Measurements from ENCODE around the gene TMEM114. TPM values are rescaled to one million over a fixed set of nuclear protein-coding genes. Genes with fewer than 3 reads are reported as not detected.

The TMEM114 gene
- polyA plus RNA-seq, 2 of the 4 experiments (the other 2 are of a cell fraction): not detected

DNA sequence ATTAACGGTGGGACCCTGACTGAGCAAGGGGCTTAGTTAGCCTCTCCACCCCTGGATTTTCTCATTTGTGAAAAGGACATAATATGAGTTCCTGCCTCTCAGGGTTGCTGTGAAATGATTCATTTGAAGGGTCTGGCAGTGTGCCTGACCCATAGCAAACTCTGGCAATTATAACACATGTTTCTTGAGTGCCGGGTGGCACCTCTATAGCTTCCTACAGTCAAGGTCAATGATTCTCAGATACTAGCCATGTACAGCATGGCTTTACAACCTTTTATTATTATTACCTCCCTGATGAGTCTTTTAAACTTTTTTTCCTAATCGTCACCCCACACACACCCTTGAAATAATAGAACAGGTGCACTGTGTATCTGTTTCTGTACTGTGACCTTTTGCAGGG is 42.1 kb downstream of the TMEM114 start:
- WGBS (ENCODE audit: missing lambda C conversion rate): 33% methylated on average over 3 of the region's 3 CpGs
- FAIRE-seq: no peak
- H3K9me3 ChIP-seq: no peaks in the 10 kb centered on the region
- H3K4me2 ChIP-seq: no peak overlapping the region
- no peak overlapping the region for H3K27ac ChIP-seq
- no peak for DNase-seq (ENCODE audit: low read depth in 1 of 2, low spot score in 1 of 2)
- no peak for TF ChIP-seq RFX5 (IDR thresholded peaks at IDR 0.05)
- TF ChIP-seq CHD2 (IDR thresholded peaks at IDR 0.05; ENCODE audit: low read length, partially characterized antibody): no peak
- TF ChIP-seq, protein P1, sequence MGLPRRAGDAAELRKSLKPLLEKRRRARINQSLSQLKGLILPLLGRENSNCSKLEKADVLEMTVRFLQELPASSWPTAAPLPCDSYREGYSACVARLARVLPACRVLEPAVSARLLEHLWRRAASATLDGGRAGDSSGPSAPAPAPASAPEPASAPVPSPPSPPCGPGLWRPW (IDR thresholded peaks at IDR 0.05): no peak
- TF ChIP-seq ZSCAN20 (CRISPR knock-in tag; IDR thresholded peaks at IDR 0.05): no peak
- no peak for TF ChIP-seq MYC (IDR thresholded peaks at IDR 0.05; ENCODE audit: borderline replicate concordance, low read length)
- TF ChIP-seq KDM1A (IDR thresholded peaks at IDR 0.05; ENCODE audit: low read depth): no peak
- no peak for TF ChIP-seq PHF8 (IDR thresholded peaks at IDR 0.05; ENCODE audit: borderline replicate concordance, low read depth)
- no peak for TF ChIP-seq ZFP36 (IDR thresholded peaks at IDR 0.05; ENCODE audit: borderline replicate concordance, partially characterized antibody)
- no peak overlapping the region for H3K4me3 ChIP-seq
- H3K4me1 ChIP-seq: no peaks in the 10 kb centered on the region
- CTCF ChIA-PET: no interaction called here
- POLR2A ChIA-PET: no interaction called here
- no peak for ATAC-seq

DNA sequence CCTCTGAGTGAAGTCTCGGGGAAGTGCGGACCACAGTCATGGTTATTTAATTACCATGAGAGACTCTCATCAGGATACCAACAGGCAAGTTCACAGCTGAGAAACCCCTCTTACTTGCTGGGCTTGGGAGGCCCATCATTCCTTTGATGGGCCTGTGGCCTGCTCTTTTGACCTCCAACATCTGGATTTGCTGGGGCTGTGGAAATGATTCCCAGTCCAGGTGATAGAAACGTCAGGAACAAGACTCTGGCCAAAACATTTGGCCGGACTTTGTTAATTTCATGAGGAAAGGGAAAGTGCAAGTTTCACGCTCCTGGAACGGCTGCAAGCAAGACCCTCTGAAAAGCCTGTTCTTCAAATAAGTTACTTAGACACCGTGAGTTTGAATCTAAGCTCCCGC is 42.5 kb downstream of the TMEM114 start:
- no peak for DNase-seq (ENCODE audit: low read depth in 1 of 2, low spot score in 1 of 2)
- POLR2A ChIA-PET: no interaction called here
- WGBS (ENCODE audit: missing lambda C conversion rate): 47% methylated on average over 8 of the region's 8 CpGs
- H3K9me3 ChIP-seq: no peaks in the 10 kb centered on the region
- H3K27ac ChIP-seq: no peak overlapping the region
- H3K4me3 ChIP-seq: no peak overlapping the region
- TF ChIP-seq GATA3 (IDR thresholded peaks at IDR 0.05; ENCODE audit: borderline replicate concordance) (no peak), ZC3H11A (IDR thresholded peaks at IDR 0.05) (no peak), RFX5 (IDR thresholded peaks at IDR 0.05) (no peak), HOXB5 (CRISPR knock-in tag; IDR thresholded peaks at IDR 0.05) (no peak), TP53 (CRISPR knock-in tag; IDR thresholded peaks at IDR 0.05) (no peak), ZFP36 (IDR thresholded peaks at IDR 0.05; ENCODE audit: borderline replicate concordance, partially characterized antibody) (no peak), NFE2L2 (conservative IDR thresholded peaks at IDR 0.05; ENCODE audit: low read length) (no peak), SMC3 (IDR thresholded peaks at IDR 0.05) (no peak)
- TF ChIP-seq, protein P2, sequence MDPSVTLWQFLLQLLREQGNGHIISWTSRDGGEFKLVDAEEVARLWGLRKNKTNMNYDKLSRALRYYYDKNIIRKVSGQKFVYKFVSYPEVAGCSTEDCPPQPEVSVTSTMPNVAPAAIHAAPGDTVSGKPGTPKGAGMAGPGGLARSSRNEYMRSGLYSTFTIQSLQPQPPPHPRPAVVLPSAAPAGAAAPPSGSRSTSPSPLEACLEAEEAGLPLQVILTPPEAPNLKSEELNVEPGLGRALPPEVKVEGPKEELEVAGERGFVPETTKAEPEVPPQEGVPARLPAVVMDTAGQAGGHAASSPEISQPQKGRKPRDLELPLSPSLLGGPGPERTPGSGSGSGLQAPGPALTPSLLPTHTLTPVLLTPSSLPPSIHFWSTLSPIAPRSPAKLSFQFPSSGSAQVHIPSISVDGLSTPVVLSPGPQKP (IDR thresholded peaks at IDR 0.05; ENCODE audit: low read depth, low read length): no peak
- TF ChIP-seq, protein P3, sequence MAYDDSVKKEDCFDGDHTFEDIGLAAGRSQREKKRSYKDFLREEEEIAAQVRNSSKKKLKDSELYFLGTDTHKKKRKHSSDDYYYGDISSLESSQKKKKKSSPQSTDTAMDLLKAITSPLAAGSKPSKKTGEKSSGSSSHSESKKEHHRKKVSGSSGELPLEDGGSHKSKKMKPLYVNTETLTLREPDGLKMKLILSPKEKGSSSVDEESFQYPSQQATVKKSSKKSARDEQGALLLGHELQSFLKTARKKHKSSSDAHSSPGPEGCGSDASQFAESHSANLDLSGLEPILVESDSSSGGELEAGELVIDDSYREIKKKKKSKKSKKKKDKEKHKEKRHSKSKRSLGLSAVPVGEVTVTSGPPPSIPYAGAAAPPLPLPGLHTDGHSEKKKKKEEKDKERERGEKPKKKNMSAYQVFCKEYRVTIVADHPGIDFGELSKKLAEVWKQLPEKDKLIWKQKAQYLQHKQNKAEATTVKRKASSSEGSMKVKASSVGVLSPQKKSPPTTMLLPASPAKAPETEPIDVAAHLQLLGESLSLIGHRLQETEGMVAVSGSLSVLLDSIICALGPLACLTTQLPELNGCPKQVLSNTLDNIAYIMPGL (CRISPR knock-in tag; IDR thresholded peaks at IDR 0.05; ENCODE audit: borderline replicate concordance): no peak
- TF ChIP-seq, protein P1 (IDR thresholded peaks at IDR 0.05): no peak
- TF ChIP-seq, protein P4, sequence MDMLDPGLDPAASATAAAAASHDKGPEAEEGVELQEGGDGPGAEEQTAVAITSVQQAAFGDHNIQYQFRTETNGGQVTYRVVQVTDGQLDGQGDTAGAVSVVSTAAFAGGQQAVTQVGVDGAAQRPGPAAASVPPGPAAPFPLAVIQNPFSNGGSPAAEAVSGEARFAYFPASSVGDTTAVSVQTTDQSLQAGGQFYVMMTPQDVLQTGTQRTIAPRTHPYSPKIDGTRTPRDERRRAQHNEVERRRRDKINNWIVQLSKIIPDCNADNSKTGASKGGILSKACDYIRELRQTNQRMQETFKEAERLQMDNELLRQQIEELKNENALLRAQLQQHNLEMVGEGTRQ (IDR thresholded peaks at IDR 0.05): no peak
- no peak for ATAC-seq
- FAIRE-seq: no peak
- CTCF ChIA-PET: interaction anchor here (0.6 kb wide), 1 partner anchor 113 kb away, joined by 7 read pairs; no protein-coding TSS in a partner anchor
- no peak overlapping the region for H3K4me2 ChIP-seq
- H3K4me1 ChIP-seq: no peaks in the 10 kb centered on the region

DNA sequence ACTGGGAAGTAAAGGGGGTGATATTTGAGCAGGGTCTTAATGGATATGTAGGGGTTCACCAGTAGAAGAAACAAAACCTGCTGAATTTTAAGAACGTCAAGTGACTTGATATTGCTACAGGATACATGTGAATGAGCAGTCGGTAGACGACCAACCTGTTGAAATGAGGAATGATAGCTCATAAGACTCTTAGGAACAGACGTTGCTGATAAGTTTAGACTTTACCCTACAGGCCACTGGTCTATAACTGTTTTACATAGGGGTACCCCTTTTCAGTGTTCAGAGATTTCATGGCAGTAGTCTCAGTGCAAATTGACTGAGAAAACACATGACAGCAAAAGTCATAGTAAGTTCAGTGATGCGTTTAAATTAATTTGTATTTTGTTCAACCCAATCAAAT is 45.9 kb downstream of the TMEM114 start:
- Histone ChIP-seq H3K9me3 (no peaks in the 10 kb centered on the region), H3K27ac (no peak overlapping the region), H3K4me3 (no peak overlapping the region), H3K4me2 (no peak overlapping the region), H3K4me1 (no peaks in the 10 kb centered on the region)
- ATAC-seq (no peak), FAIRE-seq (no peak), DNase-seq (ENCODE audit: low read depth in 1 of 2, low spot score in 1 of 2) (no peak)
- ChIA-PET POLR2A (no interaction called here), CTCF (interaction anchor here (1.1 kb wide), 1 partner anchor 715 kb away, joined by 3 read pairs; no protein-coding TSS in a partner anchor)
- 37% methylated on average over 5 of the region's 5 CpGs for WGBS (ENCODE audit: missing lambda C conversion rate)
- TF ChIP-seq, protein P5, sequence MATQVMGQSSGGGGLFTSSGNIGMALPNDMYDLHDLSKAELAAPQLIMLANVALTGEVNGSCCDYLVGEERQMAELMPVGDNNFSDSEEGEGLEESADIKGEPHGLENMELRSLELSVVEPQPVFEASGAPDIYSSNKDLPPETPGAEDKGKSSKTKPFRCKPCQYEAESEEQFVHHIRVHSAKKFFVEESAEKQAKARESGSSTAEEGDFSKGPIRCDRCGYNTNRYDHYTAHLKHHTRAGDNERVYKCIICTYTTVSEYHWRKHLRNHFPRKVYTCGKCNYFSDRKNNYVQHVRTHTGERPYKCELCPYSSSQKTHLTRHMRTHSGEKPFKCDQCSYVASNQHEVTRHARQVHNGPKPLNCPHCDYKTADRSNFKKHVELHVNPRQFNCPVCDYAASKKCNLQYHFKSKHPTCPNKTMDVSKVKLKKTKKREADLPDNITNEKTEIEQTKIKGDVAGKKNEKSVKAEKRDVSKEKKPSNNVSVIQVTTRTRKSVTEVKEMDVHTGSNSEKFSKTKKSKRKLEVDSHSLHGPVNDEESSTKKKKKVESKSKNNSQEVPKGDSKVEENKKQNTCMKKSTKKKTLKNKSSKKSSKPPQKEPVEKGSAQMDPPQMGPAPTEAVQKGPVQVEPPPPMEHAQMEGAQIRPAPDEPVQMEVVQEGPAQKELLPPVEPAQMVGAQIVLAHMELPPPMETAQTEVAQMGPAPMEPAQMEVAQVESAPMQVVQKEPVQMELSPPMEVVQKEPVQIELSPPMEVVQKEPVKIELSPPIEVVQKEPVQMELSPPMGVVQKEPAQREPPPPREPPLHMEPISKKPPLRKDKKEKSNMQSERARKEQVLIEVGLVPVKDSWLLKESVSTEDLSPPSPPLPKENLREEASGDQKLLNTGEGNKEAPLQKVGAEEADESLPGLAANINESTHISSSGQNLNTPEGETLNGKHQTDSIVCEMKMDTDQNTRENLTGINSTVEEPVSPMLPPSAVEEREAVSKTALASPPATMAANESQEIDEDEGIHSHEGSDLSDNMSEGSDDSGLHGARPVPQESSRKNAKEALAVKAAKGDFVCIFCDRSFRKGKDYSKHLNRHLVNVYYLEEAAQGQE (IDR thresholded peaks at IDR 0.05): no peak
- TF ChIP-seq RCOR1 (IDR thresholded peaks at IDR 0.05; ENCODE audit: low read depth, low read length) (no peak), HOXA7 (CRISPR knock-in tag; IDR thresholded peaks at IDR 0.05) (no peak), FOSL2 (IDR thresholded peaks at IDR 0.05) (no peak), FOSL2 (CRISPR knock-in tag; IDR thresholded peaks at IDR 0.05) (no peak), CBX2 (IDR thresholded peaks at IDR 0.05; ENCODE audit: borderline replicate concordance, low read depth) (no peak), CEBPB (IDR thresholded peaks at IDR 0.05) (no peak), GATA3 (IDR thresholded peaks at IDR 0.05; ENCODE audit: borderline replicate concordance) (no peak), MAFK (IDR thresholded peaks at IDR 0.05; ENCODE audit: partially characterized antibody) (no peak), TP53 (CRISPR knock-in tag; IDR thresholded peaks at IDR 0.05) (no peak)
- TF ChIP-seq, protein P6, sequence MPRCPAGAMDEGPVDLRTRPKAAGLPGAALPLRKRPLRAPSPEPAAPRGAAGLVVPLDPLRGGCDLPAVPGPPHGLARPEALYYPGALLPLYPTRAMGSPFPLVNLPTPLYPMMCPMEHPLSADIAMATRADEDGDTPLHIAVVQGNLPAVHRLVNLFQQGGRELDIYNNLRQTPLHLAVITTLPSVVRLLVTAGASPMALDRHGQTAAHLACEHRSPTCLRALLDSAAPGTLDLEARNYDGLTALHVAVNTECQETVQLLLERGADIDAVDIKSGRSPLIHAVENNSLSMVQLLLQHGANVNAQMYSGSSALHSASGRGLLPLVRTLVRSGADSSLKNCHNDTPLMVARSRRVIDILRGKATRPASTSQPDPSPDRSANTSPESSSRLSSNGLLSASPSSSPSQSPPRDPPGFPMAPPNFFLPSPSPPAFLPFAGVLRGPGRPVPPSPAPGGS (IDR thresholded peaks at IDR 0.05): no peak

Measured in A549 (cell line).